NB4 (cell line): ENCODE measurements around the gene PHETA1.
A peak's percentile ranks its signal among the peaks of the same experiment; 100 is the strongest.

Source experiments
- DNase-seq: peaks from one replicate; pipeline ENCODE4 v3.0.0; 2010; ENCODE audit warnings: low read depth
- H3K4me3 ChIP-seq: one replicate; pipeline ENCODE4 v1.5.1; 2011; ENCODE audit warnings: mild to moderate bottlenecking, low read depth, low read length, moderate library complexity
- MYC ChIP-seq: IDR thresholded peaks from 2 replicates; pipeline ENCODE4 v1.6.1; 2011; ENCODE audit warnings: low read depth, low read length
- POLR2A ChIP-seq: IDR thresholded peaks from 2 replicates; pipeline ENCODE4 v1.6.1; 2011; ENCODE audit warnings: mild to moderate bottlenecking; ENCODE audit not compliant: insufficient read length; ENCODE audit errors: extremely low read depth
- TF ChIP-seq, protein P1 (sequence below): IDR thresholded peaks from one replicate; pipeline ENCODE4 v1.5.1; 2012; ENCODE audit warnings: low read depth, low read length
- TF ChIP-seq, protein P2 (sequence below): IDR thresholded peaks from 2 replicates; pipeline ENCODE4 v1.6.1; 2011; ENCODE audit warnings: low read depth, low read length

The PHETA1 gene

DNA sequence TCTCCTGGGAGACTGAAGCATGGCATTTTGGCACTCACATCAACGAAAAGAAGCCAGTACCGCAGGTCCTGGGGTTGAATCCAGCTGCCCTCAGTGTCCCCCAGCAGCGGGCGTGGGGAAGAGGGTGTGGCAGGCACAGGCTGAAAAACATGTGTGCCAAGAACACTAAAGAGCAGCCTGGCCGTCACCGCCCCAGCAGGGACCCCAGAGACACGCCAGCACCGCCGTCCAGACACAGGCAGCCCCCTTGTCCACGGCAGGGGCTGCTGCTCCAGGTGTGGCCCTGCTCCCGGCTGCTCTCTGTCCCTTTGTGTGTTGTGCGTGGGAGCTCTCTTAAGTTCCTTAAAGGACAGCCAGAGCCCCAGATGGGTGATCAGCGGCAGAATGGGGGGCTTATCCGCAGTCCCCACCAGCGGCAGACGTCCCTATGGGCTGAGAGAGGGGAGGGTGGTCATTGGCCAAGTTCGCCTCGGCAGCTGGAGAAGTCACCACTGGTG, 556 bp downstream of the PHETA1 start:
- TF ChIP-seq, protein P1, sequence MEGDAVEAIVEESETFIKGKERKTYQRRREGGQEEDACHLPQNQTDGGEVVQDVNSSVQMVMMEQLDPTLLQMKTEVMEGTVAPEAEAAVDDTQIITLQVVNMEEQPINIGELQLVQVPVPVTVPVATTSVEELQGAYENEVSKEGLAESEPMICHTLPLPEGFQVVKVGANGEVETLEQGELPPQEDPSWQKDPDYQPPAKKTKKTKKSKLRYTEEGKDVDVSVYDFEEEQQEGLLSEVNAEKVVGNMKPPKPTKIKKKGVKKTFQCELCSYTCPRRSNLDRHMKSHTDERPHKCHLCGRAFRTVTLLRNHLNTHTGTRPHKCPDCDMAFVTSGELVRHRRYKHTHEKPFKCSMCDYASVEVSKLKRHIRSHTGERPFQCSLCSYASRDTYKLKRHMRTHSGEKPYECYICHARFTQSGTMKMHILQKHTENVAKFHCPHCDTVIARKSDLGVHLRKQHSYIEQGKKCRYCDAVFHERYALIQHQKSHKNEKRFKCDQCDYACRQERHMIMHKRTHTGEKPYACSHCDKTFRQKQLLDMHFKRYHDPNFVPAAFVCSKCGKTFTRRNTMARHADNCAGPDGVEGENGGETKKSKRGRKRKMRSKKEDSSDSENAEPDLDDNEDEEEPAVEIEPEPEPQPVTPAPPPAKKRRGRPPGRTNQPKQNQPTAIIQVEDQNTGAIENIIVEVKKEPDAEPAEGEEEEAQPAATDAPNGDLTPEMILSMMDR = no peak
- TF ChIP-seq MYC (no peak), POLR2A (no peak)
- TF ChIP-seq, protein P2, sequence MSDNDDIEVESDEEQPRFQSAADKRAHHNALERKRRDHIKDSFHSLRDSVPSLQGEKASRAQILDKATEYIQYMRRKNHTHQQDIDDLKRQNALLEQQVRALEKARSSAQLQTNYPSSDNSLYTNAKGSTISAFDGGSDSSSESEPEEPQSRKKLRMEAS = no peak
- no peak for DNase-seq
- peak overlapping the region; percentile 65 for H3K4me3 ChIP-seq

DNA sequence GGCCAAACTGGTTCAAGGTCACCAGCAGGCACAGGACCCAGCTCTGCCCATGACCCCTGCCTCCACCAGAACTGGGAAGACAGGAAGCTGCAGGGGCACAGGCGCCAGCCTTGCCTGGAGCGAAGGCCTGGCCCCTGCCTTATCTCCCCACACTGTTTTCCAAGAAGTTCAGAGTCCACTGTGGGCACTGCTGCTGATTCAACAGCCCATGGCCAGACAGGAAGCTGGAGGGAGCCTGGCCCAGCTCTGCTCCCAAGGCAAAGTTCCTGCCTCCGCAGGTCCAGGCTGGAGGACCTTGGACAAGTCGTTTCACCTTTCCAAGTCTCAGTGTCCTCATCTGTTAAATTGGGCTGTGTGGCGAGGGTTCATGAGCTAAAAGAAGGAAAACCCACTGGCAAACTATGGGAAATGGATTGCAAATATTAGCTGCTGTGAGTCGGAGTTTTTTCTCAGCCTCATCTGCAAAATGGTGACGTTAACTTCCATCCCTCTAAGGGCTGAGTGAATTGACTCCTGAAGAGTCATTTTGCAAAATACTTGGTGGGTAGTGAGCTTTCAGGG, 1.2 kb downstream of the PHETA1 start:
- no peak overlapping the region for H3K4me3 ChIP-seq
- no peak for TF ChIP-seq MYC
- no peak for TF ChIP-seq POLR2A
- TF ChIP-seq, protein P1 = no peak
- TF ChIP-seq, protein P2 = no peak
- DNase-seq = no peak

DNA sequence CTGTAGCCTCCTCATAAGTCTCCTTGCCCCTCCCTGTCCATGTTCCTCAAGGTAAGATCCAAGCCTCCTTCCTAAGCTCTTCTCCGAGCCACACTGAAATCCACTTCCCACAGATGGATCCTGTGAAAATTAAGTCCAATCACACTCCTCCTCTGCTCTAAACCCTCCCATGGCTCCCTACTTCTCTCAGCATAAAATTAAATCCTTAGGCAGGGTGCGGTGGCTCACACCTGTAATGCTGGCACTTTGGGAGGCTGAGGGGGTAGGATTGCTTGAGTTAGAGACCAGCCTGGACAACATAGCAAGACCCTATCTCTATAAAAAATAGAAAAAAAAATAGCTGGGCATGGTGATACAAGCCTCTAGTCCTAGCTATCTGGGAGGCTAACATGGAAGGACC, 2.3 kb downstream of the PHETA1 start:
- H3K4me3 ChIP-seq = no peak overlapping the region
- TF ChIP-seq MYC (no peak), POLR2A (no peak)
- TF ChIP-seq, protein P2 = no peak
- TF ChIP-seq, protein P1 = no peak
- DNase-seq = no peak

DNA sequence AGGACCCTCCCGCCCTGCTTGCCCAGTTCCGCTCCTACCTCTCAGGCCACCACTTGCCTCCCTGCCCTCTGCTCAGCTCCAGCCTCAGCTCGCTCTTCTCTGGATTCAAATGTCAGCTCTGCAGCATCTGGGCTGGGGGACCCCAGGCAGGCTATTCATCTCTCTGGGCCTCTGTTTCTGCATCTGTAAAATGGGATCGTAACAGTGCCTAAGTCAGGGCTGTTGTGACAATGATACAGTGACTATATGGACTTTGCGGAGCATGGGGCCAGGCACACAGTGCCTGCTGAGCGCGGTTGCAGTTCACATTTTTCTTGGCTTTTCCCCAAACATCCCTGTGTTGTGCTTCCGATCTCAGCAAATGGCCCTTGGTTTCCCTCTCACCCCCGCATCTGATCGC, 2.8 kb downstream of the PHETA1 start:
- H3K4me3 ChIP-seq = no peak overlapping the region
- DNase-seq = no peak
- TF ChIP-seq POLR2A (no peak), MYC (no peak)
- TF ChIP-seq, protein P2 = no peak
- TF ChIP-seq, protein P1 = no peak

DNA sequence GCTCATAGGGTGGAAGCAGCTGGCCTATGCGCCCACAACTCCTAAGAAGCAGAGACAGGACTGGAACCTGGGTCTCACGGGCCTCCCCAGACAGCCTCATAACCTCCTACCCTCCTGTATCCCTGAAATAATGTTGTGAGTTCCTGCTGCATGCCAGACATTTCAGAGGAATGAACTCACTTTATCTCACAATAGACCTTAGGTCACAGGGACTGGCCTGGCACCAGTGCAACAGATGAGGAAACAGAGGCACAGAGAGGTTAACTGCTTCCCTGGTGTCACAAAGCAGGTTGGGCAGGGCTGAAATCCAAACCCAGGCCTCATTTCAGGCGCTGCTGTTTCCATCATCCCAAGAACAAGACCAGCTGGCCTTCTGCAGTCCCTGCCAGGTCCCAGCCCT, 5.3 kb downstream of the PHETA1 start:
- DNase-seq = no peak
- H3K4me3 ChIP-seq = no peak overlapping the region
- TF ChIP-seq, protein P1 = no peak
- no peak for TF ChIP-seq POLR2A
- TF ChIP-seq, protein P2 = no peak
- no peak for TF ChIP-seq MYC
